G401.6 (cell line): ENCODE measurements around the gene MECP2.
"Not testable (repeated sequence)": the region's sequence is repeated elsewhere in the genome, so short reads cannot be mapped to it uniquely, and the experiment has no call there.

Source experiments
- FAIRE-seq: peaks from 2 replicates; lab custom pipeline; 2012; peaks lifted over from hg19 to GRCh38; lab: Jason Lieb, UNC

Gene MECP2

DNA sequence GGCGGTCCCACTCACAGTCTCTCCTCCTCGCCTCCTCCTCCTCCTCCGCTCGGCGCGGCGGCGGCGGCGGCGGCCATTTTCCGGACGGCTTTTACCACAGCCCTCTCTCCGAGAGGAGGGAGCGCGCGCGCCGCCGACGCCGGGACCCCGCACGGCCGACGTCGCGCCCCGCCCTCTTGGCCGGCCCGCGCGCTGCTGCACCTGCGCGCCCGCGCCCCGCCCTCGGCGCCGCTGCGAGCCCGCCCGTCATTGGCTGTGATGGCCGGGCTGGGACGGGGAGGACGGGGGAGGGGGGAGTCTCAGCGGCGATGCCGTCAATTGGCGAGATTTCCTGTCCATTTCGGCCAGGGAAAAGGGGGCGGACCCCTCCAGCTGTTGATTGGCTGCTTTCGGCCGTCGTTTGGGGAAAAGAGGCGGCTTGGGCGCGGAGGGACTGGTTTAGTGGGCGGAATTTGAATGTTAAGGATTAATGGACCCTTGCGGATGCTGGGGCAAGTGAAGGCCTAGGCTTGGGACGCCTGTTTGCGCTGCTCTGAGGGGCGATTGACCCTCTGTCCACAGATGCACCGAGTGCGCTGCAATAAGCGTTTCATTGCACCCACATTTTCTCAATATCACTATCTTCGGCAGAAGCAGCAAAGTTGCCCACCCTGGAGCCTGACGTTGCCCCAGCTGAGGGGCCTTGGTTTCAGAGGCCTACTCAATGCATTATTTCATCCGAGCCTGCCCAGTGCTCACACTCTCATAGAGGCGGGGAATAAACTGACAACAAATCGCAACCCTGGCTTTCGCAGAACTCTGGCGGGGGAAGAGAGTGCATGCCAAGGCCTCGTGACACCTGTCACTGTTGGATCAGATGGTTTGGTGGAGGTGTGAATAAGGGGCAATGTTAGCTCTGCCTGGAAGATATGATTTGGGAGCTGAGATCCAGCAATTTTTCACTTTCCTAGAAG is at the start of gene MECP2:
Gene MECP2, minus strand, starts transcription at position 129 of the 953 bp plus-strand sequence.
- peak; percentile 81 for FAIRE-seq

DNA sequence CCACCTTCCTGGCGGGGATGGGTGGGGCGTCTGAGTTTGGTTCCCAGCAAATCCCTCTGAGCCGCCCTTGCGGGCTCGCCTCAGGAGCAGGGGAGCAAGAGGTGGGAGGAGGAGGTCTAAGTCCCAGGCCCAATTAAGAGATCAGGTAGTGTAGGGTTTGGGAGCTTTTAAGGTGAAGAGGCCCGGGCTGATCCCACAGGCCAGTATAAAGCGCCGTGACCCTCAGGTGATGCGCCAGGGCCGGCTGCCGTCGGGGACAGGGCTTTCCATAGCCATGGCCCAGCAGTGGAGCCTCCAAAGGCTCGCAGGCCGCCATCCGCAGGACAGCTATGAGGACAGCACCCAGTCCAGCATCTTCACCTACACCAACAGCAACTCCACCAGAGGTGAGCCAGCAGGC is 46.5 kb upstream of the MECP2 start, which contains the start of gene OPN1LW:
Gene OPN1LW, plus strand, starts transcription at position 234 of the 400 bp plus-strand sequence. Its CDS starts 41 bp downstream, at position 275.
- not testable (repeated sequence) for FAIRE-seq

DNA sequence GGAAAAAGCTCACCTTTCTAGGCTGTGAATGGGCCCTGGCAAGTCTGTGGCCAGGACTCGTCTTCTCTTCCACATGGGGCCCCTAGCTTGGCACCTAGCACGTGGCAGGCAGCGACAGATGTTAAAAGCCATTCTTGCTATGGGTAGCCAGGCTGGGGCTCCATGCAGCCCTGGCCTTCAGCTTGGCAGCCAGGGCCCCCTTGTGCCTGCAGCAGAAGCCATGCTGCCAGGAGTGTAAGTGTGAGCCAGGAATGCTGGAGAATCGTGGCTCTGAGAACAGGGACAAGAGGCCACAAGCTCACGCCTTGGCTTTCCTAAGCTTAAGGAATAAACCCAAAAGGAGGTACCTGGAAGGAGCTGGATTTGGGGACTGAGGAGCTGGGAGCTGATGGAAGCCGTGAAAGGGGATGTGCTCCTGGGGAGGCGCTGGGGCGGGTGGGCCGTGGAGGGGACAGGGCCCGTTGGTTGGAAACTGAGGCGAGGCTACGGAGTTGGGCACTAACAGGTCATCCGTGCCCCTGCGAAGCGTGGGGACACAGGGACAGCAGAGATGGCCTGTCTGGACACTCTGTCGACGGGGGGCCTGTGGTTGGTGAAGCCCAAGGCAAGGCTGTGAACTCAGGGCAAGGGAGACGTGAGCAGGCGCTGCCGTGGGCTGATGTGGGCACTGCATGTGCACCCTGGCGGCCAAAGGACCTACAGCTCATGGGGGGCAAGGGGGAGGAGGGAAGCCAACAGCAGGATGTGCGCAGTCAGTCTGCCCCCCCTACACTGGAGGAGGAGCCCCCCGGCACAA is 45.6 kb upstream of the MECP2 start:
- no peak for FAIRE-seq

DNA sequence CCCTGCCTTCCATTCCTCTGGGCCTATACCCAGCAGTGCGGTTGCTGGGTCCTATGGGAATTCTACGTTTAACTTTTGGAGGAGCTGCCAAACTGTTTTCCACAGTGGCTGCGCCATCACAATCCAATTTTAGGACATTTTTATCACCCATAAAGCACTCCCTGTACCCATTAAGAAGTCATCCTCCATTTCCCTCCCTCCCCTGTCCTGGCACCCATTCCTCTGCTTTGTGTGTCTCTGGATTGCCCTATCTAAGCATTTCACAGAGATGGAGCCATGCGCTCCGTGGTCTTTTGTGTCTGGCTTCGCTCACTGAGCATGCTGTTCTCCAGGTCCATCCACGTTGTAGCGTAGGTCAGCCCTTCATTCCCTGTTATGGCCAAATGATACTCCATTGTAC is 44.9 kb upstream of the MECP2 start:
- no peak for FAIRE-seq

DNA sequence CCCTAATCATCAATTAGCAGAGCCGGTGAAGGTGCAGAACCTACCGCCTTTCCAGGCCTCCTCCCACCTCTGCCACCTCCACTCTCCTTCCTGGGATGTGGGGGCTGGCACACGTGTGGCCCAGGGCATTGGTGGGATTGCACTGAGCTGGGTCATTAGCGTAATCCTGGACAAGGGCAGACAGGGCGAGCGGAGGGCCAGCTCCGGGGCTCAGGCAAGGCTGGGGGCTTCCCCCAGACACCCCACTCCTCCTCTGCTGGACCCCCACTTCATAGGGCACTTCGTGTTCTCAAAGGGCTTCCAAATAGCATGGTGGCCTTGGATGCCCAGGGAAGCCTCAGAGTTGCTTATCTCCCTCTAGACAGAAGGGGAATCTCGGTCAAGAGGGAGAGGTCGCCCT is 43.2 kb upstream of the MECP2 start:
- no peak for FAIRE-seq

DNA sequence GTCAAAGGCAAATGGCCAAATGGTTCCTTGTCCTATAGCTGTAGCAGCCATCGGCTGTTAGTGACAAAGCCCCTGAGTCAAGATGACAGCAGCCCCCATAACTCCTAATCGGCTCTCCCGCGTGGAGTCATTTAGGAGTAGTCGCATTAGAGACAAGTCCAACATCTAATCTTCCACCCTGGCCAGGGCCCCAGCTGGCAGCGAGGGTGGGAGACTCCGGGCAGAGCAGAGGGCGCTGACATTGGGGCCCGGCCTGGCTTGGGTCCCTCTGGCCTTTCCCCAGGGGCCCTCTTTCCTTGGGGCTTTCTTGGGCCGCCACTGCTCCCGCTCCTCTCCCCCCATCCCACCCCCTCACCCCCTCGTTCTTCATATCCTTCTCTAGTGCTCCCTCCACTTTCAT is 42.7 kb upstream of the MECP2 start:
- no peak for FAIRE-seq

DNA sequence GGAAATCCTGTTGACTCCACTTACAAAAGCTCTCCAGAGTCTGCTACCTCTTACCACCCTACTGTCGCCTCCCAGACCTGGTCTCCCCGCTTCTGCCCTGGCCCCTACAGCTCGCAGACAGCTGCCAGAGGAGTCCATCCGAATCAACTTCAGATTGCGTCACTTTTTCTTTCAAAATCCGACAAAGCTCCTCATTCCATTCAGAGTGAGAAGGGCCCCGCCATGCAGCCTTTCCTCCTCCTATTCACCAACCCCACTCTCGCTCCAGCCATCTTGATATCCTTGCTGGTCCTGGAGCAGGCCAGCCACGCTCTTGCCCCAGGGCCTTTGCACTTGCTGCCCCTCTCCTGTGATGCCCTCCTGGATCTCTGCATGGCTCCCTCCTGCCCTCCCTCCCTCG is 41.3 kb upstream of the MECP2 start:
- no peak for FAIRE-seq

DNA sequence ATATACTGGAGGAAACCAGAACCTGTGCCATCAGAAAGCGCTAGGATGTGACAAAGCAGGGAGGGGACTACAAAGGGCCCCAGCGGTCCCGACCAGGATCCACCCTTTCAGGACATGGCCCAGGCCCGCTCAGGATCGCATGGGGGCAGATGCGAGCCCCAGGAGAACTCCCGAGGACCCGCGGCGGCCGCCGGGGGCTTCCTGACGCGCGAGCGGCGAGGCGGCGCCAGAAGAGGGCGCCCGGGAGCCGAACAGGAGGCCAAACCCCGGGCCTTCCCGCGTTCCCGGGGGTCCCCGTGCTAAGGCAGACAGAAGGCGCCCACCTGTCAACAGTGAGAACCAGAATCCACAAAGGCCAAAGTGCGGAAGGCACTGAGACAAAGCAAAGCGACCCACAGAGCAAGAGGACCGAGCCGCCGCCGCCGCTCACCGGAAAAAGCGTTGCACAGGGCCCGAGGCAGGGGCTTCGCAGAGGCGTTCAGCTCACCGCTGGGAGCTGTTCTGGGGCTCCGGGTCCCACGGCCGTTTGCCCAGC is 39.2 kb upstream of the MECP2 start:
- FAIRE-seq = no peak

DNA sequence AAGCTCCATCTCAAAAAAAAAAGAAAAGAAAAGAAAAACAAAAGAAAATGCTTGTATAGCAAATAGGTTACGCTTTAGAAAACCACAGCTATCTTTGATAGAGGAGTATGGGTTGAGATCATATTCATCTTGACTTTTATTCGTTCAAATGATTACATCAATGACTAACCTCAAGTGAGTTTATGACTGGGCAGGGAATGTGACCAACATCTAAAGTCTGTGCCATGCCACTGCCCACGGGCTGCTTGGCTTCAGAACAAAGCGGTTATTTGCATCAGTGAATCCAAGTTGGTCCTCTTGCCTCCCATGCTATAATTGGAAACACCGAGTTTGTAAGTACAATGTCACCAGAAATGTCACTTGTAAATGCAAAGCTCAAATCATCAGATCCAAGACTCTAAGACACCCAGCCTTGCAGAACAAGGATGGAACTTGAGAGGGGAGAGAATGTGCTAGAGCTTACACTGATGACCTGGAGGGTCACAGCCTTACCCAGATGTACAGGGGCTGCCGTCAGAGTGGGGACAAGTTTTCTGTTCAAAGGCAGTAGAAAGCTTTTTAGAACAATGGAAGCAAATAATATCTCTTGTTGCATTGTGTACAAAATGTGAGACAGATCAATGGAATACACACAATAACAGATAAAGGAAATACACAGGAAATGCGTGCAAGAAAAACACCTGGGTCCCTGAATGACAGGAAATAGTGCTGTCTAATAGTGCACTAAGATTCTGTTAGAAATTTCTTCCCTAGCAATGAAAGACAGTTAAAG is 38.1 kb upstream of the MECP2 start:
- no peak for FAIRE-seq

DNA sequence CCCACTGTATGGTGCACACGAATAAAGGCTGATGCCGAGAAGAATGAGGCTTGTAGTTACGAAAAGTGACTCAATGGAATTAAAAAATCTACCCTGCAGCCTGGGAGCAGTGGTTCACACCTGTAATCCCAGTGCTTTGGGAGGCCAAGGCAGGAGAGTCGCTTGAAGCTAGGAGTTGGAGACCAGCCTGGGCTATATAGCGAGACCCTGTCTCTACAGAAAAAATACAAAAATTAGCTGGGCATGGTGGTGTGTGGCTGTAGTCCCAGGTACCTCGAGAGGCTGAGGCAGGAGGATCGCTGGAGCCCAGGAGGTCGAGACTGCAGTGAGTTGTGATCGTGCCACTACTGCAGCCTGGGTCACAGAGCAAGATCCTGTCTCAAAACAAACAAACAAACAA is 34.8 kb upstream of the MECP2 start:
- no peak for FAIRE-seq

DNA sequence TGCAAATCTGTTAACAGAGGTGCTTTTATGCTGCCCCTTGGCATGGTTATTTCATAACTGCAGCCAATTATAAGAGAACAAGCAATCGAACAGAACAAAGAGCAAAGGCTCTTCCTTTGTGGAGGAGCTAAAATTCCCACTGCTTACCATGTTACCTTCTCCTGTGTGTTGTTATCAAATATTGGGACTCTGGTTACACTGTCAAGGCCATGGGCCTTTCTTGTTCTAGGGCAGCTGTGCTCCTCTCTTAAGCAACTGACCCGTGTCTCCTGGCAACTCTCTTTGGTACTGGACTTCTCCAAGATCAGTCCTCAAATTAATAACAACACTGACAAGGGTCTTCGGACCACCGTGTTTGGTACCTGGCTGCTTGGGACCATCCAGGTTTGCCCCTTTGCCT is 34.4 kb upstream of the MECP2 start:
- FAIRE-seq = no peak

DNA sequence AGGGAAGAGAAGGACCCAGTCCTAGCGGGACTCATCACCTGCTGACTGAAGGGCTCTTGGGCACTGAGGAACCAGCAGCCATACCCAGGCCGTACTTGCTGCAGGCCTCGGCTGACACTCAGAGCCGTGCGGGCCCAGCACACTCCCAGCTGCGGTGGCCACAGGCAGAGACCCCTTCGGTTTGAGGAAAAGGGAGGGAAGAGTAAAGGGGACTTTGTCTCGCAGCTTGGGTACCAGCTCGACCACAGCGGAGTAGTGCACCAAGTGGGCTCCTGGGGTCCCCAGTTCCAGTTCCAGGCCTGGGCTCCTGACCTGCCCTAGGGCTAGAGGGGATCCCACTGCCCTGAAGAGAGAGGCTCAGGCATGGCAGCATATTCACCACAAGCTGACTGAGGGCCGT is 28.6 kb upstream of the MECP2 start:
- FAIRE-seq = no peak

DNA sequence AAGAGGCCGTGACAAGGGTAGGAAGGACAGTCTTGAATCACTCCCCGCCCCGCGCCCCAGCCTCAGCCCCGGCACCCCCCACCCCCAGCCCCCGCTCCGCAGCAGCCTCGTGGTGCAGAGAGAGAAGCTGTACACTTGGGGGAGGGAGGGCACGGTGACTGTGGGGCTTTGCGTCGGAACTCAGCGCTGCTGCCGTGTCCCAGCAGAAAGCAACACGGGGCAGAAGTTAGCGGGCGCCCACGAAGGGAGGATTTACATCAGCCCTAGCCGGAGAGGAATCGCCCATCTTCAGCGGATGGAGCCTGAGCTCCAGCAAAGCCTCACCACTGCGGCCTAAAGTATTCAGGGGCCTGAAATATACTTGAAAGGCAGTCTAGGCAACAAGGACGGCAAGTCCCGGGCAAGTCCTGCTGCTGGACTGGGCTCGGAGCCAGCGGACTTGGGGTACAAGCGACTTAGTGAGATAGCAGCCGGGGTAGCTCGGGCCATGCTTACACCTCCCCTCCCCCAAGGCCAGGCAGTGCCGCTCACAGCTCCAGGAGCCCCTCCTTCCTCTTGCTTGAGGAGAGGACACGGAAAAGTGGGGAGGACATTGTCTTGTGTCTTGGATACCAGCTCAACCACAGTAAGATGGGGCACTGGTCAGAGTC is 28.0 kb upstream of the MECP2 start:
- no peak for FAIRE-seq

DNA sequence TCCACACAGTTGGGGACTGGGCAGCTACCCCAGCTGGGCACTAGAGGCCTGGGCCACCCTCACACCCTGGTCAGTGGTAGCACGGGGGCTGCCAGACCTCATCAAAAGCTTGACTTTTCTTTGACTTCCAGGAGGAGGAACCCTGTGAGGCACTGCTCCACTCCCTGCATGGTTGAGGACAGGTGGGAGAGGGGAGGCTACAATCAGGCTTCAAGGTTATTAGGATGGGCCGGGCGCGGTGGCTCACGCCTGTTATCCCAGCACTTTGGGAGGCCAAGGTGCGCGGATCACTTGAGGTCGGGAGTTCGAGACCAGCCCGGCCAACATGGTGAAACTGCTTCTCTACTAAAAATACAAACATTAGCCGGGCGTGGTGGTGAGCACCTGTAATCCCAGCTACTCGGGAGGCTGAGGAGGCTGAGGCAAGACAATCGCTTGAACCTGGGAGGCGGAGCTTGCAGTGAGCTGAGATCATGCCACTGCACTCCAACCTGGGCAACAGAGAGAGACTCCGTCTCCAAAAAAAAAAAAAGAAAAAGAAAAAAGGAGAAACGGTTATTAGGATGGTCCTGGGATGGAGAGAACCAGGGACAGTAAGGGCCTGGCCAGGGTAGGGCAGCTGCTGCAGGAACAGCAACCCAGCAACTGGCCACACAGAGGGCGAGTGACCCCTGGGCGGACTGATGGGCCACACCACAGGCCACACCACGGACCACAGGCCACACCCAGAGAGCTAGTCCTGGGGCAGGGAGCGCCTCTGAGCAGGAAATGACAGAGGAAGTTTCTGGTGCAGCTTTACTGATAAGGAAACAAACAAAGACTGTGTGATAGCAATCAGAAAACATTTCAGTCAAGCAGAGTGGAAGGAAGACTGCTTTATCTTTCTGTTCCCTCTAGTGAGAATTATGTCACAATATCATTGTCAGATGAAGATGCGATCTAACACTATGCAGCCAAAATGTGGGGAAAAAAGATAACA is 26.0 kb upstream of the MECP2 start:
- no peak for FAIRE-seq

DNA sequence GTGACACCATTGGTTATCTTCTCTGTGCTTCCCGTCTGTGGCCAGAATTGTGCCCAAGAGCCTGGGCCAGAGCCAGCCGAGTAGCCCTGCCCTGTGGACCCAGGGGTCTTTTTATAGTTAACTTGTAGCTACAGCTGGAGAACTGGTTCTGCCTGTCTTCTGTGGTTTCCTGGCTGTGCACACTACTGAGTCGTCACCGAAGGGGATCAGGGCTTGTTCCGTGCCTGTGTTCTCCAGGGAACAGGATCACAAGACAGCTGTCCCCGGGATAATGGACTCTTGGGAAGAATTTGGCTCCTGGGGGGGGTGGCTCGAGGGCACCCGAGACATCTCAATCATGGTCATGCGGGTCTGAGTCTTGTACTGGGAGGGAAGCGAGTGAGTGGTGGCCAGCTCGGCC is 24.4 kb upstream of the MECP2 start:
- FAIRE-seq = no peak

DNA sequence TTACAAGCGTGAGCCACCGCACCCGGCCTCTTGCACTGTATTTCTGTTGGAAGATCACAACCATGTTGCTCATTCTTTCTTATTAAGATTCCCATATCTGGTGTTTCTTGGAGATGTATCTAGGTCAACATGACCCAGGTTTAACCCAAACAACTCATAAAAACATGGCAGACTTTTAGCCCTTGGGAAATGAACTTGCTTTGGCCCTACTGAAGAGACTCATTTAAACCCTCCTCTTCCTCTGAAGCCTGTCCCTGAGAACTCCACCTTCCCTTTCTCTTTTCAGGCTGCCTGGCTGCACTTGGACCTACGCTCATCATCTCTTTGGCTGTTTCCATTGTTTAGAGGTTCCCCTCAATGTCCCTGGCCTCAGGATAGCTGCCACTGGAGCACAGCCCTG is 23.7 kb upstream of the MECP2 start:
- FAIRE-seq = no peak

DNA sequence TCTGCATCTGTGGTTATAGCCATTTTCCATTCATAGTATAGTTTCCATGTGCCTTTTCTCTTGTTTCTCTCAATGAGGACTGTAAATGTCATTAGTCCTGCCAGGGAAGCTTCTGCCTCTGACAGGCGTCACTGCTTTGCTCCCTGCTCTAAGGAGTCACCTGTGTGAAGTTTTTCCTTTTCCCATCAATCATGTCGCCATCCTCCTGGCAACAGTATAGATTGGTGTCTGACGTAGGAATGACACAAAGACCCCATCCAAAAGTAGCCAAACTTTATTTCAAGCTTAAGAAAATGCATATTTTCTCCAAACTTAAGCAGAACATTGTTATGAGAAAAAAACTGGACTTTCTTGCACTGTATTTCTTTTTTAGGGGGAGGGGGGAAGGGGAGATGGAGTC is 23.1 kb upstream of the MECP2 start:
- no peak for FAIRE-seq

DNA sequence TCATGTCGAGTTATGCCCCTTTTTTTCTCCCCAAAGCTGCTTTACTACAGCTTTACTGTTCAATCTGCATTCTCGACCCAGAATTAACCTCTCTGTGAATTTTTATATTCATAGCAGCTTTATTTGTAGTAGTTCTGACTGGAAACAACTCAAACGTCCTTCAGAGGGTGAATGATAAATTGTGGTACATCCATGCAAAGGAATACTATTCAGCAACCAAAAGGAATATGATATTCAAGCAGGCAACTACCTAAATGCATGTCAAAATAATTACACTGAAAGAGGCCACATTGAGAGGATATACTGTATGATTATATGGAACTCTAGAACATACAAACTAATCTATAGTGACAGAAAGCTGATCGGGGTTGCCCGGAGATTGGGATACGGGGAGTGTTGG is 20.0 kb upstream of the MECP2 start:
- no peak for FAIRE-seq

DNA sequence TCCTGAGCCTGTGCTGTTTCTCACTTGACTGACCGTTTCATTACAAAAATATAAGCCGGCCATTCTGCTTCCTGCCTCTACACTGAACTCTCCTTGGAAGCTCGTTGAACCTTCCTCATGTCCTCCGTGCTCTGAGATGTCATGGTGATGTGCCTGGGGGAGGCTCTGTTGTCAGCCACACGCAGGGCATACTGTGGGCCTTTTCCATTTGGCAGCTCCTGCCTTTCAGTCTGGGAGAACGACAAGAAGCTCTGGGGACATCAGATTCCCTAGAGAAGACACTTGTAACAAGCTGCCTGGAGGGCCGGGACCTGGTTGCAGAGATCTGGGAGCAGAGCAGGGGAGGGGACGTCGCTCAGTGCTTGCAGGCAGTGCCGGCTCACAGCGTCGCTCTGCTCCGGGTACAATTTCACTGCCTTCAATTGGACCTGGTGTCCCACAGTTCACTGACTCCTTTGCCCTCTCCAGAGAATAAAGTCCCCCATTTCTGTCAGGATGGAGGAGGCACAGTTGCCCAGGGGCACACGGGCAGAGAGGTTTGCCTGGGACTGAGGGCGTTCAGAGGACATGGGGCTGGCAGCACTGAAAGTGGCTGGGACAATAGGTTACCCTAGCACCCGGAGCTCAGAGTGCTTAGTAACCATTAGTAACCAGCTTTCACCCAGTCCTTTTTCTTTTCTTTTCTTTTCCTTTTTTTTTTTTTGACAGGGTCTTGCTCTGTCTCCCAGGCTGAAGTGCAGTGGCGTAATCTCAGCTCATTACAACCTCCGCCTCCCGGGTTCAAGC is 19.1 kb upstream of the MECP2 start:
- no peak for FAIRE-seq

DNA sequence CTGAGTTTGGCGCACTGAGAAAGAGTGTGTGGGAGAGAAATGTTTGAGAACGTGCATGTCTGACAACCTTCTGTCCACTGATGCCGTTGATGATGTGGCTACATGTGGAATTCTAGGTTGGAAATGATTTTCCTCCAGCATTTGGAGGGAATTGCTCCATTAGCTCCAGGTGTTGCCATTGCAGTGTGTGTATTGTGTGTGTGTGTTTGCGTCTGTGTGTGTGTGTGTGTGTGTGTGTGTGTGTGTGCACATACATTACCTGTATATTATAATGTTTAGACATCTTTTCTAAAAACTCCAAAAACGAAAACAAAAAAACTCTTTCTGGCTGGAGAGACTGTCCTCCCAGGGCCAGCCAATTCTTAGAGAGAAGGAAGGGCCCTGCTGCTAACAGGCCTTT is 18.2 kb upstream of the MECP2 start:
- FAIRE-seq = no peak
